ENCODE results near the gene NUP188.

NUP188 gene

DNA sequence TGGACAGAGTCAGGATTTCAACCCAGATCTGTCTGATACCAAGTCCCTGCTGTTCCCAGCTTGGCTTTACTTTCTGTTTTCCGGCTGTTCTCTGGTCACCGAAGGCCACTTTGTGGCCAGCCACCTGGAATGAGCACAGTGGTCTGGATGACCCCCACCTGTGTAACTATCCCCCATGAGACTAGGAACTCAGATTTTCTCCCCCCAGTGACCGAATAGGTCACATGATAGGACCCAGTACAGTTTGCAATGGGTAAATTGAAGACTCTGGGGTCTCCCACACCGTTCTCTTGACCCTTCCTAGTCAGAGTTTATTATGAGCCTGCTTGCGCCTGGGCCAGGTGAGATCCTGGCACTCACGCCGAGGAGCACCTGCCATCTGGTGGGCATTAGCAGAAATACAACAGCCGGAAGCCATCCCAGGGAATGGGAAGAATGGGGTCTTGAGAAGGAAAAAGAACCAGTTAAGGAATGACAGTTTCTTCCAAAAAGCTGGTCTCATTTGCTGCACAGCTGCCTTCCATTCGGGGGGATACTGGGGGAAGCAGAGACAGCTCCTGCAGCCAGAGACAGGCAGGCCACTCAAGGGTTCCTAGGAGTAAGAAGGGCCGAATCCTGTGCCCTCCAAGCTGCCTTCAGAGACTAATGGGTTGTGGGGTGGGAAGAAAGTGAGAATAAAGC lies 19.6 kb upstream of the NUP188 start:
- no peak overlapping the region for H3K4me3 Mint-ChIP-seq
- H3K4me1 Mint-ChIP-seq = peaks cover 6% of the 10 kb centered on the region
- DNase-seq = peak; percentile 67
- H3K27ac Mint-ChIP-seq = peak overlapping the region; percentile 64
- no peaks in the 10 kb centered on the region for H3K36me3 Mint-ChIP-seq (ENCODE audit: low read depth)
- no peaks in the 10 kb centered on the region for H3K9me3 Mint-ChIP-seq
- TF ChIP-seq CTCF (IDR thresholded peaks at IDR 0.05) = peak; percentile 87
- H3K27me3 Mint-ChIP-seq (ENCODE audit: low read depth, poor library complexity) = no peaks in the 10 kb centered on the region

GRCh38 chr9:128928624-128929023 lies 18.9 kb upstream of the NUP188 start:
- H3K9me3 Mint-ChIP-seq = no peaks in the 10 kb centered on the region
- H3K36me3 Mint-ChIP-seq (ENCODE audit: low read depth) = no peaks in the 10 kb centered on the region
- H3K27me3 Mint-ChIP-seq (ENCODE audit: low read depth, poor library complexity) = no peaks in the 10 kb centered on the region
- H3K4me1 Mint-ChIP-seq = peaks cover 6% of the 10 kb centered on the region
- no peak overlapping the region for H3K4me3 Mint-ChIP-seq
- TF ChIP-seq CTCF (IDR thresholded peaks at IDR 0.05) = no peak
- no peak overlapping the region for H3K27ac Mint-ChIP-seq
- no peak for DNase-seq

DNA sequence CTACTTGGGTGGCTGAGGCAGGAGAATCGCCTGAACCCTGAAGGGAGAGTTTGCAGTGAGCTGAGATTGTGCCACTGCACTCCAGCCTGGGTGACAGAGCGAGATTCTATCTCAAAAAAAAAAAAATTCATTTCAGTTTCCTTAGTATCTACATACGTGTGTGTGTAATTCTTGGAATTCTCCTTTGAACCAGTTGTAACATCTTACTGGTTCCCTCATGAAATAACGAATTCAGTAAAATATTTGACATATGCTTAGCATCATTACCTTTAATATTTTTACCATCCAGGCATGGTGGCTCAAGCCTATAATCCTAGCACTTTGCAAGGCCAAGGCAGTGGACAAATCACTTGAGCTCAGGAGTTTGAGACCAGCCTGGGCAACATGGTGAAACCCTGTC lies 17.9 kb upstream of the NUP188 start:
- no peaks in the 10 kb centered on the region for H3K27me3 Mint-ChIP-seq (ENCODE audit: low read depth, poor library complexity)
- TF ChIP-seq CTCF (IDR thresholded peaks at IDR 0.05) = no peak
- no peak overlapping the region for H3K4me3 Mint-ChIP-seq
- H3K4me1 Mint-ChIP-seq = peaks cover 6% of the 10 kb centered on the region
- H3K9me3 Mint-ChIP-seq = no peaks in the 10 kb centered on the region
- no peak overlapping the region for H3K27ac Mint-ChIP-seq
- no peak for DNase-seq
- no peaks in the 10 kb centered on the region for H3K36me3 Mint-ChIP-seq (ENCODE audit: low read depth)

DNA sequence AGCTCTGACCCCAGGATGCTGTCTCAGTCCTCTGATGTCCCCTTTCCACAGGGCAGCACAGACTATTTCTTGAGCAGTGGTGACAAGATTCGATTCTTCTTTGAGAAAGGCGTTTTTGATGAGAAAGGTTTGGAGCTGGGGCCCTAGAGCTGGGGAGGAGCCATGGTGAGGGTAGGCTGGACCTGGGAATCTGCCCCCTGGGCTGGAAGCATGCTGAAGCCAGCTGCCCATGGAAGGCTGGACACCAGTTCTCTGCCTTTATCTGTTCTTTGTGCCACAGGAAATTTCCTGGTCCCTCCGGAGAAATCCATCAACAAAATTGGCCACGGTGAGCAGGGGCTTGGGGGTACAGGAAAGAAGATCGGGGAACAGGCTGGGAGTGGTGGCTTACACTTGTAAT lies 13.8 kb upstream of the NUP188 start:
- no peak for DNase-seq
- H3K36me3 Mint-ChIP-seq (ENCODE audit: low read depth) = no peaks in the 10 kb centered on the region
- no peaks in the 10 kb centered on the region for H3K4me1 Mint-ChIP-seq
- no peaks in the 10 kb centered on the region for H3K9me3 Mint-ChIP-seq
- H3K27me3 Mint-ChIP-seq (ENCODE audit: low read depth, poor library complexity) = no peaks in the 10 kb centered on the region
- H3K4me3 Mint-ChIP-seq = no peak overlapping the region
- peak overlapping the region; percentile 86 for H3K27ac Mint-ChIP-seq
- no peak for TF ChIP-seq CTCF (IDR thresholded peaks at IDR 0.05)

DNA sequence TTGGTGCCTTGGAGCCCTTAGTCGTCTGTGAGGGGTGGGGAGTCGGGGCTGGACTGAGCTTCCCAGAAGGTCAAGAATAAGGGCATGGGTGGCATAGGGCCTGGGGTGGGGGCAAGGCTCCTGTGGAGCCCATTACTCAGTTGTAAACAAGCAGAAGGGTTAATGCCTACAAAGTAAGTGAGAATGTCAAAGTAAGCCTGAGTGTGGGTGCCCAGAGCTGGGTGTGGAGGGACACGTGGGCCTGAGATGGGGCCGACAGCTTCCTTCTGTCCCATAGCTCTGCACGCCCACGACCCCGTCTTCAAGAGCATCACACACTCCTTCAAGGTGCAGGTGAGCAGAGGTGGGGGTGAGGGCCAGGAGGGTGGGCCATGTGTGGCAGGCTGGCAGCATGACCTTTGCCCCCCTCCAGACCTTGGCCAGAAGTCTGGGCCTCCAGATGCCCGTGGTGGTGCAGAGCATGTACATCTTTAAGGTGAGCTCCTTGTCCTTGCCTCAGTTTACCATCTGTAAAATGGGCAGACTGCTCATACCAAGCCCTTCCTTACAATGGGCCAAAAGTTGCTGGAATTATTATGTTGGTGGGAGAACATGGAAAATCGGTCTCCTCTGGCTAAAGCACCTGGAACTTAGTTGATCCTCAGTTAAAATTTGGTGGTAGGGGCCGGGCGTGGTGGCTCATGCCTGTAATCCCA lies 11.2 kb upstream of the NUP188 start:
- no peak overlapping the region for H3K4me3 Mint-ChIP-seq
- TF ChIP-seq CTCF (IDR thresholded peaks at IDR 0.05) = no peak
- peaks cover 14% of the 10 kb centered on the region for H3K4me1 Mint-ChIP-seq

More for the DNA sequence above, 11.2 kb upstream of the NUP188 start:
- Mint-ChIP-seq H3K9me3 (no peaks in the 10 kb centered on the region), H3K27me3 (ENCODE audit: low read depth, poor library complexity) (no peaks in the 10 kb centered on the region), H3K27ac (peak overlapping the region; percentile 69), H3K36me3 (ENCODE audit: low read depth) (no peaks in the 10 kb centered on the region)
- DNase-seq = no peak
